A673 (cell line): ENCODE measurements around the gene ARHGAP1. TPM values are rescaled to one million over a fixed set of nuclear protein-coding genes. Genes with fewer than 3 reads are reported as not detected.

ENCODE experiments used
- BruUV-seq: library from RNA; stranded (reverse); fragments of 400-500 nt; replicated peaks from 2 replicates; lab custom pipeline; 2021; lab: Mats Ljungman, UMichigan
- CTCF ChIA-PET: fragments of 300-600 bp; sonication (Branson Sonifier 250); formaldehyde crosslinking; loops from one replicate; lab custom pipeline; 2022; ENCODE audit warnings: antibody characterized with exemption; lab: Charles Lee
- POLR2A ChIA-PET: fragments of 300-600 bp; sonication (Branson Sonifier 250); formaldehyde crosslinking; loops from one replicate; lab custom pipeline; 2022; ENCODE audit warnings: antibody characterized with exemption; ENCODE audit not compliant: low non-redundant PET; lab: Charles Lee
- DNase-seq: peaks from one replicate; pipeline ENCODE4 v3.0.0-alpha.2; 2015; ENCODE audit warnings: low spot score
- H3K27ac ChIP-seq: fragments of 200-600 bp; sonication (generic); 2 replicates; pipeline ENCODE4 v1.5.1; 2016; ENCODE audit warnings: mixed run types, low read depth, mild to moderate bottlenecking, mixed read lengths, antibody characterized with exemption, low read length; ENCODE audit not compliant: poor library complexity, severe bottlenecking
- H3K27me3 ChIP-seq: fragments of 200-600 bp; sonication (generic); replicated peaks from 2 replicates; pipeline ENCODE4 v1.6.1; 2017; ENCODE audit warnings: mixed run types, low read depth, mild to moderate bottlenecking, mixed read lengths, antibody characterized with exemption, low read length; ENCODE audit not compliant: insufficient read depth, poor library complexity
- H3K36me3 ChIP-seq: fragments of 200-600 bp; sonication (generic); 2 replicates; pipeline ENCODE4 v1.6.1; 2016; ENCODE audit warnings: mixed run types, mild to moderate bottlenecking, mixed read lengths, antibody characterized with exemption, low read length; ENCODE audit not compliant: insufficient read depth, poor library complexity, severe bottlenecking
- H3K4me1 ChIP-seq: fragments of 200-600 bp; sonication (generic); 2 replicates; pipeline ENCODE4 v1.6.1; 2017; ENCODE audit warnings: mixed run types, mild to moderate bottlenecking, mixed read lengths, antibody characterized with exemption, low read length; ENCODE audit not compliant: insufficient read depth, poor library complexity, severe bottlenecking
- H3K4me3 ChIP-seq: fragments of 200-600 bp; sonication (generic); 2 replicates; pipeline ENCODE4 v1.5.1; 2016; ENCODE audit warnings: low read depth, mixed run types, mild to moderate bottlenecking, mixed read lengths, low read length; ENCODE audit not compliant: poor library complexity, severe bottlenecking
- H3K9me3 ChIP-seq: fragments of 200-600 bp; sonication (generic); 2 replicates; pipeline ENCODE4 v1.6.1; 2016; ENCODE audit warnings: mixed run types, low read depth, mild to moderate bottlenecking, mixed read lengths, antibody characterized with exemption, low read length; ENCODE audit not compliant: poor library complexity, severe bottlenecking
- CTCF ChIP-seq: fragments of 300-800, 200-600 bp; sonication (generic); conservative IDR thresholded peaks from 2 replicates; pipeline ENCODE4 v1.5.1; 2017; ENCODE audit warnings: low read depth, mild to moderate bottlenecking, antibody characterized with exemption, low read length, moderate library complexity, mixed read lengths
- EZH2 ChIP-seq: fragments of 200-600 bp; sonication (generic); IDR thresholded peaks from 2 replicates; pipeline ENCODE4 v1.6.1; 2017; ENCODE audit warnings: borderline replicate concordance, low read depth, mild to moderate bottlenecking, mixed read lengths, antibody characterized with exemption, low read length; ENCODE audit not compliant: poor library complexity, severe bottlenecking
- intact Hi-C: fragments of 100-400 bp; cut with micrococcal nuclease; formaldehyde crosslinking; loops from one replicate; pipeline ENCODE4 v1.10.0; 2022; ENCODE audit not compliant: unreplicated experiment
- total RNA-seq: library from RNA; stranded (reverse); gene quantifications from 2 replicates; pipeline ENCODE4 v1.2.3, GENCODE V29; 2021

ARHGAP1 gene
- total RNA-seq, 1 experiment from 2014 or later: 89.3 TPM

- ChIA-PET CTCF (interaction anchor here (0.6 kb wide), 1 partner anchor 12 kb away, joined by 8 read pairs; no protein-coding TSS in a partner anchor), POLR2A (no interaction called here)
- TF ChIP-seq EZH2: no peak
- TF ChIP-seq CTCF: no peak
- H3K4me3 ChIP-seq: no peak overlapping the region
- H3K27ac ChIP-seq: no peak overlapping the region
- H3K4me1 ChIP-seq: peaks cover 6% of the 10 kb centered on the region
- H3K27me3 ChIP-seq: no peaks in the 10 kb centered on the region
- no peak for DNase-seq
- BruUV-seq: no TSS peak
- intact Hi-C loops: no loop called here
- peaks cover 32% of the 10 kb centered on the region for H3K36me3 ChIP-seq
- no peaks in the 10 kb centered on the region for H3K9me3 ChIP-seq
These were observed 2.7 kb downstream of the ARHGAP1 start for GRCh38 chr11:46697723-46698122.

GRCh38 chr11:46697303-46697702 is 3.1 kb downstream of the ARHGAP1 start:
- intact Hi-C loops: no loop called here
- ChIA-PET CTCF (no interaction called here), POLR2A (no interaction called here)
- Histone ChIP-seq H3K4me1 (peaks cover 6% of the 10 kb centered on the region), H3K27me3 (no peaks in the 10 kb centered on the region), H3K4me3 (no peak overlapping the region), H3K27ac (no peak overlapping the region), H3K9me3 (no peaks in the 10 kb centered on the region), H3K36me3 (peaks cover 28% of the 10 kb centered on the region)
- no peak for DNase-seq
- no TSS peak for BruUV-seq
- TF ChIP-seq EZH2 (no peak), CTCF (no peak)

- Histone ChIP-seq H3K36me3 (peaks cover 26% of the 10 kb centered on the region), H3K4me1 (no peaks in the 10 kb centered on the region), H3K27ac (no peak overlapping the region), H3K9me3 (no peaks in the 10 kb centered on the region), H3K27me3 (no peaks in the 10 kb centered on the region), H3K4me3 (no peak overlapping the region)
- ChIA-PET CTCF (no interaction called here), POLR2A (no interaction called here)
- DNase-seq: no peak
- intact Hi-C loops: no loop called here
- TF ChIP-seq CTCF (no peak), EZH2 (no peak)
- no TSS peak for BruUV-seq
These were observed 4.2 kb downstream of the ARHGAP1 start for GRCh38 chr11:46696212-46696558.
